Ovary (tissue), 9 donors: ENCODE results near the gene FYCO1. TPM values are rescaled to one million over a fixed set of nuclear protein-coding genes. Genes with fewer than 3 reads are reported as not detected.

Experiments
- DNase-seq, 5 donors: peaks; one replicate each; pipeline ENCODE4 v3.0.0-alpha.2; 2019 to 2020
- H3K27ac ChIP-seq, 2 donors: fragments of 200-600 bp; one replicate each; pipeline versions ENCODE4 v1.5.1 to v1.8.0; 2019 to 2022
- H3K27me3 ChIP-seq: fragments of 200-600 bp; one replicate; pipeline ENCODE4 v1.8.0; 2022
- H3K36me3 ChIP-seq: fragments of 200-600 bp; sonication (generic); one replicate; pipeline ENCODE4 v1.5.1; 2019
- H3K4me1 ChIP-seq: one replicate; pipeline ENCODE4 v1.8.1; 2013; ENCODE audit warnings: mild to moderate bottlenecking, moderate library complexity; ENCODE audit not compliant: insufficient read depth
- H3K4me3 ChIP-seq: fragments of 200-600 bp; sonication (generic); one replicate; pipeline ENCODE4 v1.5.1; 2017
- H3K9me3 ChIP-seq, 2 donors: fragments of 200-600 bp in 1 of 2; sonication (generic) in 1 of 2; one replicate each; pipeline versions ENCODE4 v1.5.1 to v1.8.1; 2013 to 2019; ENCODE audit warnings: mild to moderate bottlenecking in 1 of 2, moderate library complexity in 1 of 2
- EP300 ChIP-seq: sonication (generic); formaldehyde crosslinking; IDR thresholded peaks from one replicate; pipeline ENCODE4 v1.6.1; 2017; ENCODE audit warnings: antibody characterized with exemption
- POLR2A ChIP-seq: fragments of 450-650 bp; IDR thresholded peaks from one replicate; pipeline ENCODE4 v1.6.1; 2017; ENCODE audit warnings: antibody characterized with exemption, mild to moderate bottlenecking, moderate library complexity
- WGBS, 3 donors: extraction: QIAGEN DNeasy Blood & Tissue Kit in 1 of 3; methylation state at CpG; one replicate each; pipeline versions ENCODE4 v1.1.5 to v1.1.7; 2013 to 2017; 5-methylcytosine and 5-hydroxymethylcytosine counted together
- intact Hi-C, 4 donors: fragments of 100-400 bp; cut with DNase I; formaldehyde crosslinking; loops; one replicate each; pipeline versions ENCODE4 v1.11.0 to v1.15.1; 2022 to 2023
- polyA plus RNA-seq, 2 donors: library from polyadenylated mRNA; stranded (reverse); fragments of 200-250 nt in 1 of 2; fragments of 350-450 nt in 1 of 2; fragmentation: Illumina TruSeq in 1 of 2; extraction: RNeasy Lipid Tissue Mini Kit (QIAGEN cat#74804) in 1 of 2; gene quantifications; one replicate each; pipeline ENCODE4 v1.2.3, GENCODE V29; 2013 to 2014
- total RNA-seq, 7 donors: library from RNA; depleted of rRNA in 2 of 7; stranded (reverse); fragments of >200 nt in 2 of 7; fragmentation: NEBNext Ultra II Directional in 3 of 7; extraction: Animal tissue kit (Norgen Biotek cat#: 25700) in 3 of 7; gene quantifications; one replicate each; pipeline versions ENCODE4 v1.1.0 to v1.2.4, GENCODE V29; 2016 to 2023
- TF ChIP-seq, protein P1 (sequence below), 3 donors: fragments of 450-650 bp in 2 of 3; fragments of 200-600 bp in 1 of 3; IDR thresholded peaks; one replicate each; pipeline versions ENCODE4 v1.5.1 to v1.8.0; 2016 to 2022; ENCODE audit warnings: antibody characterized with exemption in 3 of 3, mild to moderate bottlenecking in 1 of 3
- donor health status: DM: no; HTN: no; CAD: no; lungs with moderate emphysema.
- donor health status: DM: no; HTN: no; CAD: no.
- donor health status: Bipolar disorder and iron deficiency.
- donor health status: DM: yes; HTN: yes; CAD: no.
- donor health status: DM: no; HTN: no; CAD: no.
- donor health status: DM: yes; HTN: yes; CAD: no.

FYCO1 gene
- total and polyA plus RNA-seq, 9 donors: 30.2 to 81.0 (median 52.8) TPM

DNA sequence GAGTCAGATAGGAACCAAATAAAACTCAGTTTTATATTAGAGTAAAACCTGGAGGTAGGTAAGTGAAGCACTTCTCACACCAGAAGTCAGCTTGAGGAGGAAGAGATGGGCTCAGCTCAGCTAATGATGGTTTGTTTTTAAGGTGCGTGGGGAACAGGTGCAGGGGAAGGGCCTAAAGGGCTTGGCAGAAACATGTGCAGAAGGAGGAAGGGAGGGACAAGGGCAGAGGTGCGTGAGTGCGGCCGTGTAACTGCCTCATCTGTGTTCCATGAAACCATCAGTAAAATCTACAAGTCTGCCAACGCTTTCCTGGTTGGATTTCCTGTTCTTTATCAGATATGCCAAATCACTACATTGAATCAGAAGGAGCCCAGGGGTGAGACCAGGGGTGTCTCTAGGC lies 19.9 kb downstream of the FYCO1 start:
- intact Hi-C loops: no loop called here
- peaks cover 5% of the 10 kb centered on the region for H3K4me1 ChIP-seq
- no peaks in the 10 kb centered on the region for H3K27me3 ChIP-seq
- H3K9me3 ChIP-seq: no peaks in the 10 kb centered on the region
- TF ChIP-seq, protein P1, sequence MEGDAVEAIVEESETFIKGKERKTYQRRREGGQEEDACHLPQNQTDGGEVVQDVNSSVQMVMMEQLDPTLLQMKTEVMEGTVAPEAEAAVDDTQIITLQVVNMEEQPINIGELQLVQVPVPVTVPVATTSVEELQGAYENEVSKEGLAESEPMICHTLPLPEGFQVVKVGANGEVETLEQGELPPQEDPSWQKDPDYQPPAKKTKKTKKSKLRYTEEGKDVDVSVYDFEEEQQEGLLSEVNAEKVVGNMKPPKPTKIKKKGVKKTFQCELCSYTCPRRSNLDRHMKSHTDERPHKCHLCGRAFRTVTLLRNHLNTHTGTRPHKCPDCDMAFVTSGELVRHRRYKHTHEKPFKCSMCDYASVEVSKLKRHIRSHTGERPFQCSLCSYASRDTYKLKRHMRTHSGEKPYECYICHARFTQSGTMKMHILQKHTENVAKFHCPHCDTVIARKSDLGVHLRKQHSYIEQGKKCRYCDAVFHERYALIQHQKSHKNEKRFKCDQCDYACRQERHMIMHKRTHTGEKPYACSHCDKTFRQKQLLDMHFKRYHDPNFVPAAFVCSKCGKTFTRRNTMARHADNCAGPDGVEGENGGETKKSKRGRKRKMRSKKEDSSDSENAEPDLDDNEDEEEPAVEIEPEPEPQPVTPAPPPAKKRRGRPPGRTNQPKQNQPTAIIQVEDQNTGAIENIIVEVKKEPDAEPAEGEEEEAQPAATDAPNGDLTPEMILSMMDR (IDR thresholded peaks at IDR 0.05): no peak
- no peak for TF ChIP-seq EP300
- TF ChIP-seq POLR2A: no peak
- no peak overlapping the region for H3K4me3 ChIP-seq
- WGBS, 3 donors: 80 to 87% (median 84%) methylated on average over 5 of the region's 5 CpGs
- no peak overlapping the region for H3K27ac ChIP-seq
- DNase-seq: no peak
- no peaks in the 10 kb centered on the region for H3K36me3 ChIP-seq

GRCh38 chr3:45974686-45975085 lies 20.9 kb downstream of the FYCO1 start:
- H3K4me3 ChIP-seq: no peak overlapping the region
- WGBS, 3 donors: 81 to 84% (median 82%) methylated on average over 4 of the region's 4 CpGs
- intact Hi-C loops: no loop called here
- no peaks in the 10 kb centered on the region for H3K36me3 ChIP-seq
- DNase-seq: no peak
- H3K4me1 ChIP-seq: peaks cover 4% of the 10 kb centered on the region
- TF ChIP-seq EP300 (no peak), POLR2A (no peak)
- TF ChIP-seq, protein P1 (IDR thresholded peaks at IDR 0.05): no peak
- no peak overlapping the region for H3K27ac ChIP-seq
- no peaks in the 10 kb centered on the region for H3K27me3 ChIP-seq
- H3K9me3 ChIP-seq: no peaks in the 10 kb centered on the region

DNA sequence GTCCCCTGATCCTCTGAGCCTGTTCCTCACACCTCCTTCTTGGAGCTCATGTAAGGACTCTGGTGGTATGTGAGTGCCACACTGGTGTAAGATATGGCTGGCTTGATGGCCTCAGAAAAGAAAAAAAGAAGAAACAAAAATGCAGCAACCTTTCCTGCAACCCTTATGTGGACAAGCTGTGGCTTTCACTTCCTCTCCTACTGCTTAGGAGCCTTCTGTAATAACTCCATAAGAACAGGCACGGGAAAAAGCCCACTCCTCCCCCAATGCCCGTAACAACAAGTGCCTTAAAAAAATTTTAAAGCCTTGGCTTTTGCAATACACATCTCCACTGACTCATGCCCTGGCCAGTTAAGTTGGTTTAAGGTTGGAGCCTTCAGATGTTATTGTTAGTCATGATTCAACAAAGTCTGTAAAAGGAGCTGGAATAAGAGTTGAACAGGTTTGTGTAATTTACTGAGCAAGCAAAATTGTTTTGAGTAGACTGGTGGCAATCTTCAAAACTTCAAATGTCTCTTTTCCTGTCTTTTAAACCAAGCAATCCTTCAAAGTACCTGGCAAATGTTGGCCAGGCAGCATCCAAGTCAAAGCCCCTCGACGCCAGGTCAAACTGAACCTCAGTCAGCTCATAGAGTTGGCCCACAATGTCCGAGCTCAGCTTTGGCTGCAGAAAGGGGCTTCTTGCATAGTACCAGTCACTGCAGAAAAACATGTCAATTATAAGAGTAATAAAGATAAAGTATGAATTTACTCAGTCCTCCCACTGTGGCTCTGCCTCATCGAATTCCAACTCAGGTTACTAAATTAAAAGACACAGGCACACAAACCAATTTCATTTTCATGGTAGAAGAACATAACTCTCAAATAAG lies 22.9 kb downstream of the FYCO1 start:
- Histone ChIP-seq H3K9me3 (no peaks in the 10 kb centered on the region), H3K27ac (peak overlapping the region in 1 of 2 donors; percentile 7), H3K36me3 (no peaks in the 10 kb centered on the region), H3K4me1 (peaks cover 4% of the 10 kb centered on the region), H3K27me3 (no peaks in the 10 kb centered on the region), H3K4me3 (no peak overlapping the region)
- intact Hi-C loops: no loop called here
- no peak for TF ChIP-seq EP300
- TF ChIP-seq POLR2A: no peak
- TF ChIP-seq, protein P1 (IDR thresholded peaks at IDR 0.05): no peak
- 18 to 24% (median 21%) methylated on average over 6 of the region's 6 CpGs for WGBS, 3 donors
- peak in 2 of 5 donors; percentile 48 to 53 for DNase-seq

GRCh38 chr3:45969953-45970352 lies 25.7 kb downstream of the FYCO1 start:
- Histone ChIP-seq H3K9me3 (no peaks in the 10 kb centered on the region), H3K4me3 (no peak overlapping the region), H3K27me3 (no peaks in the 10 kb centered on the region), H3K36me3 (no peaks in the 10 kb centered on the region), H3K4me1 (peaks cover 4% of the 10 kb centered on the region), H3K27ac (no peak overlapping the region)
- 95 to 98% (median 96%) methylated on average over 3 of the region's 3 CpGs for WGBS, 3 donors
- no peak for DNase-seq
- intact Hi-C loops: no loop called here
- TF ChIP-seq EP300 (no peak), POLR2A (no peak)
- TF ChIP-seq, protein P1 (IDR thresholded peaks at IDR 0.05): no peak
